ENCODE data around the gene SH3TC1.

SH3TC1 gene

GRCh38 chr4:8271821-8272220, 72.7 kb downstream of the SH3TC1 start:
- H3K4me2 ChIP-seq (ENCODE audit: low read length): no peak overlapping the region
- no peak overlapping the region for H3K9ac ChIP-seq
- H3K4me3 ChIP-seq (ENCODE audit: low read depth, low read length): no peak overlapping the region
- no peaks in the 10 kb centered on the region for H3K4me1 ChIP-seq
- no peaks in the 10 kb centered on the region for H3K36me3 ChIP-seq (ENCODE audit: control insufficient read depth, insufficient read depth, low read length)
- H2AFZ ChIP-seq: no peak overlapping the region
- no peaks in the 10 kb centered on the region for H3K9me3 ChIP-seq (ENCODE audit: control insufficient read depth, low read length)
- H3K27me3 ChIP-seq (ENCODE audit: control insufficient read depth, insufficient read depth, low read length): no peaks in the 10 kb centered on the region
- TF ChIP-seq CTCF (IDR thresholded peaks at IDR 0.05): no peak
- no peaks in the 10 kb centered on the region for H3K79me2 ChIP-seq
- no peak overlapping the region for H3K27ac ChIP-seq

- no peaks in the 10 kb centered on the region for H3K27me3 ChIP-seq (ENCODE audit: control insufficient read depth, insufficient read depth, low read length)
- no peak for TF ChIP-seq CTCF (IDR thresholded peaks at IDR 0.05)
- no peak overlapping the region for H3K27ac ChIP-seq
- no peaks in the 10 kb centered on the region for H3K36me3 ChIP-seq (ENCODE audit: control insufficient read depth, insufficient read depth, low read length)
- H3K4me2 ChIP-seq (ENCODE audit: low read length): no peak overlapping the region
- no peaks in the 10 kb centered on the region for H3K4me1 ChIP-seq
- H3K79me2 ChIP-seq: no peaks in the 10 kb centered on the region
- H2AFZ ChIP-seq: no peak overlapping the region
- H3K9ac ChIP-seq: no peak overlapping the region
- H3K9me3 ChIP-seq (ENCODE audit: control insufficient read depth, low read length): no peaks in the 10 kb centered on the region
- H3K4me3 ChIP-seq (ENCODE audit: low read depth, low read length): no peak overlapping the region
Observed at GRCh38 chr4:8272472-8273428, 73.7 kb downstream of the SH3TC1 start.

- Histone ChIP-seq H3K27ac (no peak overlapping the region), H3K4me3 (ENCODE audit: low read depth, low read length) (no peak overlapping the region)
Observed at GRCh38 chr4:8273450-8273849, 74.4 kb downstream of the SH3TC1 start.

GRCh38 chr4:8274066-8274652, 75.1 kb downstream of the SH3TC1 start:
- H3K27ac ChIP-seq: no peak overlapping the region
- H3K9ac ChIP-seq: no peak overlapping the region
- H3K36me3 ChIP-seq (ENCODE audit: control insufficient read depth, insufficient read depth, low read length): no peaks in the 10 kb centered on the region
- H3K4me1 ChIP-seq: no peaks in the 10 kb centered on the region
- no peaks in the 10 kb centered on the region for H3K27me3 ChIP-seq (ENCODE audit: control insufficient read depth, insufficient read depth, low read length)
- H3K9me3 ChIP-seq (ENCODE audit: control insufficient read depth, low read length): no peaks in the 10 kb centered on the region
- H3K79me2 ChIP-seq: no peaks in the 10 kb centered on the region
- H2AFZ ChIP-seq: no peak overlapping the region
- H3K4me3 ChIP-seq (ENCODE audit: low read depth, low read length): no peak overlapping the region
- TF ChIP-seq CTCF (IDR thresholded peaks at IDR 0.05): no peak
- H3K4me2 ChIP-seq (ENCODE audit: low read length): no peak overlapping the region

More at GRCh38 chr4:8273450-8273849, 74.4 kb downstream of the SH3TC1 start:
- Histone ChIP-seq H3K4me1 (no peaks in the 10 kb centered on the region), H3K9me3 (ENCODE audit: control insufficient read depth, low read length) (no peaks in the 10 kb centered on the region), H3K27me3 (ENCODE audit: control insufficient read depth, insufficient read depth, low read length) (no peaks in the 10 kb centered on the region), H3K79me2 (no peaks in the 10 kb centered on the region), H2AFZ (no peak overlapping the region), H3K4me2 (ENCODE audit: low read length) (no peak overlapping the region), H3K36me3 (ENCODE audit: control insufficient read depth, insufficient read depth, low read length) (no peaks in the 10 kb centered on the region), H3K9ac (no peak overlapping the region)
- no peak for TF ChIP-seq CTCF (IDR thresholded peaks at IDR 0.05)
